GM18502 (cell line): Measurements from ENCODE around the gene DDX56.

ENCODE experiments used
- ATAC-seq: cut with Tn5 transposase; IDR thresholded peaks from one replicate; pipeline ENCODE4 v1.9.1; 2021; ENCODE audit warnings: mild to moderate bottlenecking; ENCODE audit not compliant: unreplicated experiment, poor library complexity

Gene DDX56

DNA sequence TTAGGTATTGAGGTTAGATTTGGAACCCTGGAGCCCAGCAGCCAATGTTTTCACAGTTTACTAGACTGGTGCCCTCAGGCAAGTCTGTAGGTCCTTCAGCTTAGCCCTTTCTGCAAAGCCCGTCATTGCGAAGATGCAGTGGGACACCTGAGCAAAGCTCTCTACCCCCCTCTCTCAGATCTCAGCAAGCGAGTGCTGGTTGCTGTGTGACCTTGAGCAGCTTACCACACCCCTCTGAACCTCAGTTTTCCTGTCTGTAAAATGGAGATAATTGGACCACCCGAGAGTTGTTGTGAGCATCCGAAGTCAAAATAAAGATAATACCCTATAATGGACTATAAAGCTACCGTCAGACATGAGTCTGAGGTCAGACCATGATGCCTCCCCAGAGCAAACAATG is 36.3 kb downstream of the DDX56 start:
- no peak for ATAC-seq

GRCh38 chr7:44536090-44536489 is 37.6 kb downstream of the DDX56 start:
- ATAC-seq, result no peak

DNA sequence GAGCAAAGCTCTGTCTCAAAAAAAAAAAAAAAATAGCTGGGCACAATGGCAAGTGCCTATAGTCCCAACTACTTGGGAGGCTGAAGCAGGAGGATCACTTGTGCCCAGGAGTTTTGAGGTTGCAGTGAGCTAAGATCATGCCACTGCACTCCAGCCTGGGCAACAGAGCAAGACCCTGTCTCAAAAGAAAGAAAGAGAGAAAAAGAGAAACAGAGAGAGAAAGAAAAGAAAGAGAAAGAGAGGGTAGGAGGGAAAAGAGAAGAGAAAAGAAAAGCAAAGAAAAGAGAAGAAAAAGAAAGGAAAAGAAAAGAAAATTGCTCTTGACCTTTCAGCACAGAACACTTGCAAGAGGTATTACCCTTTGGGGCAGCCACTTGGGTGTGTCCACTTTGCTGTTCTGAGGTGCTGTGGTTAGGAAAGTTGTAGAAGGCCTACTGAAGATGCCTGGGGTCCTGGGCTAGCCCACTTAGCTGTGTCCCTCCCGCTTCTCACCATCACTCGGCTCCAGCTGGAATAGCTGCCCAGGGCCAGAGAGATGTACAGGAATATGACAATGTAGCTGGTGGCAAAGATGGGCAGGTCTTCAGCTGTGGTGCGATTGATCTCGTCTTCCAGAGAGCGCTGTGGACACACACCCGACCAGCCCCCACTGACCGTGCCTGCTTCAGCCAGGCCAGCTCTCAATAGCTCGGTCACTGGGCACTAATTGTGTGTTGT is 38.2 kb downstream of the DDX56 start:
- no peak for ATAC-seq

DNA sequence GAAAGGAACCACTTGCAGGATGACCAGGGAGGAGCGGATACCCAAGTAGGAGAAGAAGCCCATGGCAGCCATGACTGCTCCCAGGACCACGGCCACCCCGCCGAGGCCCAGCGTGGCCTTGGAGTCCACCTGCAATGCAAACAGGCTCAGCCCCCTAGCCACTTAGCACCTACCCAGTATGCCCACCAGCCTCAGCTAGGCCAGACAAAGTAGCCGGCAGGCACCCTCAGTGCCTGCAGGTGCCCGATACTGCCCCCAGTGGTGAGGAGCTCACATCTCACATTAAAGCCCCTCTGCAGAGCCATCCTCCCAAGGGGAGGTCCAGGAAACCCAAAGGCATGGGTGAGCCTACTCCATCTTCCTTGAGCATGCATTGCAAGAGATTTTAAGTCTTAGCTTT is 39.2 kb downstream of the DDX56 start:
- ATAC-seq, result no peak

DNA sequence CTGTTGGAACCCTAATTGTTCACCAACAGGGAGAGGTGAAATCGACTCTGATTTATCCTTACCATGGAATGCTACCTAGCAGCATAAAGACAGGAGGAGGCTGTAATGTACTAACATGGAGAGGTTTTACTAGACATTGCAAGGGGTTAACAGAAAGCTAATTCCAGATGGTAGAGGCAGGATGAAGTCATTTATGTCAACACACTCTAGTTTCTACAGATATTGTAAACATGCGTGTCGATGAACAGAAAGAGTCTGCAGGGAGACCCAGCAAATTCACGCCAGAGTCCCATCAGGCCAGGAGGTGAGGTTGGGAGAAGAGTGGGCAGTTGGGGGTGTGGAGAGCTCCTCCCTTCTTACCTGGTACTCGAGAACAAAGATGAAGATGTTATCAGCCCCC is 39.6 kb downstream of the DDX56 start:
- ATAC-seq, result no peak

- no peak for ATAC-seq
Observed at GRCh38 chr7:44533301-44534055, 40.2 kb downstream of the DDX56 start.

DNA sequence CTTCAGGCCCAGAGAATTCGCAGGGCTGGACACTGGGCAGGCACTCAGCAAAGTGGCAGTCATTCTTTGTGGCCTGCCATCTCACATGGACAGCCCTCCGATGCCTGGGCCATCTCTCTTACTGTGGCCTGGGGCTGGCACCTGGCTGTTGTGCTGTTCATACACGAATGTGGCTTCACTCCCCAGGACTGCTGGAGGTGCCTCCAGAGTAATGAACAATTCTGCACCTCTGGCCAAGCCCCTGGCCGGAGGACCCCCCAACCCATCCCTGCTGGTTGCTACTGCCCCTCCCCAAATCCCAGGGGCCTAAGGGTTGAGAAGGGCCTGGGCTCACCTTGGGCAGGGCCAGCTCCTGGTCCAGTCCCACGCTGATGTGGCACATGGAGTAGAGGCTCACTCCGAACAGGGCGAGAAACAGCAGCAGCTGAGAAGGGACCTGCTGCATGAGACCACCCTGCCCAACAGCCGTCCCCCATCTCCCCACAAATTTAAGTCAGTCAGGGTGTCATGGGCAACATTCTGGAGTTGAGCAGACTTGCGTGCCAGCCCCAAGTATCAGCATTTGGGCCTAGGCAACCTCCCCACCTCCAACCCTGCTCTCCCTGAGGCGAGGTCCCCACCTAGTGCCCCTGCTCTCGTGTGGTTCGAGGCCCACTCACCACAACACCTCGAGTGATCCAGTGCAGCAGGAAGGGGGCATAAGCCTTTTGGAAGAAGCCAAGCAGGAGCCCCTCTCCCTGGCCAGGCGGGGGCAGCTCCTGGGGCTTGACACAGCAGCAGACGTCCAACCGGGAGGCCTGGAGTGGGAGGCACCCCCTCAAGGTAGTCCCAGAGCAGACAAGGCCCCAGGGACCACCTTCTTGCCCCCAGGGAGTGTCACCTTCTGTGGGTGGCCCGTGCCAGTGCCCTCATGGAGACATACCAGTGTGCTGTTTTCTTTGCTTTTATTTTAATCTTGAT is 42.0 kb downstream of the DDX56 start:
- ATAC-seq, result no peak

DNA sequence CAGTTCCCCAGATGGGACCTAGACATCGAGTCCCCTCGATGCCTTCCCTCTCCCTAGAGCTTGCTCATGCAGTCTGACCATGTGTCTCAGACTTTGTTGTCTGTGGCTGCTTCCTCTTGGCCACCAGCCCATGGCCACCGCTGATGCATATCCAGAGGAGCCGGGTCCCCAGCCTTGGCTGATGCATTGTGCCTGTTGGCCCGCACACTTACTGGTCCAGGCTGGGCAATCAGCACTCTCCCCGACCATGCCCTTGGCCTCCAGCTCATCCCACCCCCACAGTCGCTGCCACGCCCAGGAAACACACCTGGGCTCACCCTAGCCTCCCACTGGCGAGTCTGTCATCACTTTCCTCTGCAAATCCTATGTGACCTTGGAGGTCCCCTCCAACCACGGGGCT is 42.7 kb downstream of the DDX56 start:
- ATAC-seq, result no peak

GRCh38 chr7:44524811-44525388 is 48.8 kb downstream of the DDX56 start:
- ATAC-seq, result no peak

- ATAC-seq, result no peak
Observed at GRCh38 chr7:44522315-44522714, 51.4 kb downstream of the DDX56 start.

DNA sequence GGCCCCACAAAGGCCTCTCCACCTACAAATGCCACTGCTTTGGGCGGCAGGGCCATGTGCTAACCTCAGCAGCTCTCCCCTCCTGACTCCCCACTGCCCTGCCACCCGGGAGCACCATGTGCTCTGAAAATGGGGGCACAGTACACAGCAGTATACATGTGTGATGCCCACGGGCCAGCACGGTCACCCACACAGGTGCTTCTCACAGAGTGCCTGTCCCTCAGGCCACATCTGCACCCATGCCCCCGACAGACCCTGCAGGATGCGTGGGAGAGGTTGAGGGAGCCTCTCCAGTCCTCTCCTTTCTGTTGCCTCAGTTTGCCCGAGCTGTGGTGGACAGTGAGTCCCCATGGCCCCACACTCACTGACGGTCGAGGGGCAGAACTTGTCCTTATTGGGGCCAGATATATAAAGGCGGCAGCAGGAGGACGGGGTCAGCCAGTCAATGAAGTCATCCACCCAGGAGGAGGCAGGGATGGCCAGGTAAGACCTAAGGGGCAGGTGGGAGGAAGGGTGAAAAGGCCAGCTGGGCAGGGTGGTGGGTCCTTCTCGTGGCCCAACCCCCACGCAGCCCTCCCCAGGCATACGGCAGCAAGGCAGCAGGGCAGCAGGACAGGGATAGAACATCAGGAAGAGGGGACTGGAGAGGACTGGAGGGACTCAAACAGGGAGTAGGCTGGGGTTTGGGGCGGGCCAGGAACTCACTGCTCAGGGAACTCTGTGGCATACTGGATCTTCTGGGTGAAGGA is 52.2 kb downstream of the DDX56 start:
- ATAC-seq, result no peak

DNA sequence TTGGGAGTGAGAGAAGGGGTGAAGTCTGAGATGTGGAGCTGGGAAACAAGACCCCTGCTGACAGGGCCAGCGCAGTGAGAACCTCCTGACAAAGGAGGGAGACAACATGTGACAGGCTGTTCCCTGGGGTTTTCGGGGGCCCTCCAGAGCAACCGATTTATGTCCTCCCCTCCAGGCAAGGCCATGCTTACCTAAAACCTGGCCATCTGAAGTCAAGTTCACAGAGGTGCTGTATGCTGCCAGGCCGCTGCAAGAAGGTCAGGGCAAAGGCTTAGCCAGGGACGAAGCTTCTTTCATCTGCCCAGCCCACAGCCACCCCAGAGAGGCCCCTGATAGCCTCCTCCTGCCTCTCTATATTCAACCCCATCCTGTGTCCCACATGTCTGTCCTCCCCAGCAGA is 53.1 kb downstream of the DDX56 start:
- ATAC-seq, result no peak

GRCh38 chr7:44519546-44519945 is 54.2 kb downstream of the DDX56 start:
- ATAC-seq, result no peak

GRCh38 chr7:44518761-44519160 is 54.9 kb downstream of the DDX56 start:
- ATAC-seq, result no peak

- no peak for ATAC-seq
Observed at GRCh38 chr7:44517175-44517574, 56.5 kb downstream of the DDX56 start.
